HEK293 (cell line): ENCODE results near the gene DCAF15.

Experiments
- BCL6B ChIP-seq: fragments of 450-650 bp; formaldehyde crosslinking; IDR thresholded peaks from 2 replicates; pipeline ENCODE4 v1.5.1; 2017; ENCODE audit warnings: missing biosample characterization, missing genetic modification characterization
- GLI4 ChIP-seq: fragments of 450-650 bp; formaldehyde crosslinking; IDR thresholded peaks from 2 replicates; pipeline ENCODE4 v1.5.1; 2016; ENCODE audit warnings: missing biosample characterization, missing genetic modification characterization
- KLF17 ChIP-seq: fragments of 450-650 bp; formaldehyde crosslinking; IDR thresholded peaks from 2 replicates; pipeline ENCODE4 v1.5.1; 2016; ENCODE audit warnings: missing biosample characterization, missing genetic modification characterization
- PRDM1 ChIP-seq: fragments of 450-650 bp; formaldehyde crosslinking; IDR thresholded peaks from 2 replicates; pipeline ENCODE4; 2016; ENCODE audit warnings: missing biosample characterization, missing genetic modification characterization
- PRDM4 ChIP-seq: fragments of 450-650 bp; formaldehyde crosslinking; IDR thresholded peaks from 2 replicates; pipeline ENCODE4 v1.5.1; 2017; ENCODE audit warnings: missing biosample characterization, missing genetic modification characterization
- SCRT2 ChIP-seq: fragments of 450-650 bp; formaldehyde crosslinking; IDR thresholded peaks from 2 replicates; pipeline ENCODE4 v1.5.1; 2016; ENCODE audit warnings: missing biosample characterization, missing genetic modification characterization
- TSHZ1 ChIP-seq: fragments of 450-650 bp; formaldehyde crosslinking; IDR thresholded peaks from 2 replicates; pipeline ENCODE4 v1.5.1; 2016; ENCODE audit warnings: missing biosample characterization, missing genetic modification characterization, borderline replicate concordance
- YY2 ChIP-seq: fragments of 450-650 bp; formaldehyde crosslinking; IDR thresholded peaks from 2 replicates; pipeline ENCODE4 v1.5.1; 2016; ENCODE audit warnings: missing biosample characterization, missing genetic modification characterization
- ZBTB17 ChIP-seq: fragments of 450-650 bp; formaldehyde crosslinking; IDR thresholded peaks from 2 replicates; pipeline ENCODE4 v1.5.1; 2016; ENCODE audit warnings: missing biosample characterization, missing genetic modification characterization
- ZFHX2 ChIP-seq: fragments of 450-650 bp; formaldehyde crosslinking; conservative IDR thresholded peaks from 2 replicates; pipeline ENCODE4 v1.5.1; 2016; ENCODE audit warnings: missing biosample characterization, missing genetic modification characterization
- ZNF157 ChIP-seq: fragments of 450-650 bp; formaldehyde crosslinking; IDR thresholded peaks from 2 replicates; pipeline ENCODE4 v1.5.1; 2016; ENCODE audit warnings: missing biosample characterization, missing genetic modification characterization
- ZNF184 ChIP-seq: fragments of 450-650 bp; IDR thresholded peaks from 2 replicates; pipeline ENCODE4 v1.5.1; 2018; ENCODE audit warnings: missing biosample characterization, mild to moderate bottlenecking, missing genetic modification characterization
- ZNF19 ChIP-seq: fragments of 450-650 bp; formaldehyde crosslinking; IDR thresholded peaks from 2 replicates; pipeline ENCODE4; 2016; ENCODE audit warnings: missing biosample characterization, missing genetic modification characterization, low read depth
- ZNF266 ChIP-seq: fragments of 450-650 bp; formaldehyde crosslinking; IDR thresholded peaks from 2 replicates; pipeline ENCODE4 v1.5.1; 2016; ENCODE audit warnings: missing biosample characterization, missing genetic modification characterization, low read depth
- ZNF292 ChIP-seq: fragments of 450-650 bp; formaldehyde crosslinking; IDR thresholded peaks from 2 replicates; pipeline ENCODE4 v1.5.1; 2016; ENCODE audit warnings: low read depth, missing biosample characterization, missing genetic modification characterization, borderline replicate concordance
- ZNF324 ChIP-seq: fragments of 450-650 bp; formaldehyde crosslinking; IDR thresholded peaks from 2 replicates; pipeline ENCODE4 v1.5.1; 2016; ENCODE audit warnings: missing biosample characterization, missing genetic modification characterization
- ZNF404 ChIP-seq: fragments of 450-650 bp; formaldehyde crosslinking; IDR thresholded peaks from 2 replicates; pipeline ENCODE4 v1.5.1; 2017; ENCODE audit warnings: missing biosample characterization, missing genetic modification characterization
- ZNF423 ChIP-seq: fragments of 450-650 bp; formaldehyde crosslinking; IDR thresholded peaks from 2 replicates; pipeline ENCODE4 v1.5.1; 2016; ENCODE audit warnings: missing biosample characterization, missing genetic modification characterization
- ZNF473 ChIP-seq: fragments of 450-650 bp; formaldehyde crosslinking; IDR thresholded peaks from 2 replicates; pipeline ENCODE4 v1.5.1; 2017; ENCODE audit warnings: missing biosample characterization, missing genetic modification characterization
- ZNF514 ChIP-seq: fragments of 450-650 bp; formaldehyde crosslinking; IDR thresholded peaks from 2 replicates; pipeline ENCODE4 v1.5.1; 2016; ENCODE audit warnings: missing biosample characterization, missing genetic modification characterization
- ZNF558 ChIP-seq: fragments of 450-650 bp; formaldehyde crosslinking; IDR thresholded peaks from 2 replicates; pipeline ENCODE4 v1.5.1; 2016; ENCODE audit warnings: missing biosample characterization, missing genetic modification characterization
- ZNF561 ChIP-seq: fragments of 450-650 bp; IDR thresholded peaks from 2 replicates; pipeline ENCODE4 v1.5.1; 2018; ENCODE audit warnings: missing biosample characterization, missing genetic modification characterization, borderline replicate concordance
- ZNF596 ChIP-seq: fragments of 450-650 bp; IDR thresholded peaks from 2 replicates; pipeline ENCODE4 v1.5.0; 2018; ENCODE audit warnings: missing biosample characterization, mild to moderate bottlenecking, missing genetic modification characterization, moderate library complexity
- ZNF76 ChIP-seq: fragments of 450-650 bp; formaldehyde crosslinking; IDR thresholded peaks from 2 replicates; pipeline ENCODE4; 2016; ENCODE audit warnings: low read depth, missing biosample characterization, missing genetic modification characterization, borderline replicate concordance
- ZXDB ChIP-seq: fragments of 450-650 bp; formaldehyde crosslinking; IDR thresholded peaks from 2 replicates; pipeline ENCODE4 v1.5.1; 2016; ENCODE audit warnings: missing biosample characterization, missing genetic modification characterization
- TF ChIP-seq, protein P1 (sequence below): fragments of 450-650 bp; formaldehyde crosslinking; conservative IDR thresholded peaks from 2 replicates; pipeline ENCODE4 v1.5.1; 2016; ENCODE audit warnings: low read depth, missing biosample characterization, missing genetic modification characterization
- TF ChIP-seq, protein P2 (sequence below): sonication (generic); formaldehyde crosslinking; IDR thresholded peaks from 2 replicates; pipeline ENCODE4 v1.8.1; 2022; ENCODE audit warnings: mild to moderate bottlenecking, moderate library complexity, missing genetic modification reagents

Gene DCAF15

DNA sequence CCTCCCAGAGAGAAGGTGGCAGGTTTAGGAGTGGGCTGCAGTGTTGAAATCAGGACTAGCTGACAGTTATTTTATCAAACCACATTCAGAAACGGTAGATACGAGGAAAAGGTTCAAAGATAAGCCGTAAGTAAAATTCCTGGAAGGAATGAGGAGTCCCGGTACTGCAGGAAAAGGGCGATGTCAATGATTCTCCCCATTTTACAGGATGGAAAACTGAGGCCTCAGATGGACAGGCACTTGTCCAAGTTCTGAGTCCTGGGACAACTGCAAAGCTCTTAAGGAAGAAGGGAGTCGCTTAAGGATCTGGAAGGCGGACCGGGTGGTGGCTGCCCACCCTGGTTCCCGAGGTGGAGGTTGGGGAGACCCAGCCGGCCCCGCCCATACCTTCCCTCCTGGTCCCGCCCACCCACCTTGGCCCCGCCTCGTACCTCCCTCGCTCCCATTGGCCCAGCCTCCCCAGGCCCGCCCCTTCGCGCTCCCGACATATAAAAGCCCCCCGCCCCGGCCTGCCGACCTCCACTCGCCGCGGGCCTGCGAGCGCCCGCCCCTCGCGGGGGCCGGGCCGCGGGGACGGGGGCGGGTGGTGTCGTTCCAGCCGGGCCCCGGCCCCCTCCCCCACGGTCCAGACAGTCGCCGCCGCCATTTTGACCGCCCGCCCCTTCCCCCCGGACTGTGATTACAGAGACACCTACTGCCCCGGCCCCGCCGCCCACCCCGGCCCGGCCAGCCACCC is 53.2 kb downstream of the DCAF15 start (continued):
- TF ChIP-seq PRDM4 (tag by site-specific recombination) (no peak), ZBTB17 (tag by site-specific recombination) (no peak), ZFHX2 (no peak), SCRT2 (tag by site-specific recombination) (no peak), YY2 (no peak), ZNF596 (tag by site-specific recombination) (no peak), ZNF76 (no peak), ZNF404 (tag by site-specific recombination) (no peak), ZNF558 (no peak), ZNF266 (no peak), ZNF514 (tag by site-specific recombination) (no peak), ZNF561 (tag by site-specific recombination) (no peak), ZNF184 (tag by site-specific recombination) (0 out of 2 replicates have a peak, but pooled peaks have one; percentile 15), GLI4 (no peak), TSHZ1 (tag by site-specific recombination) (no peak), ZNF19 (tag by site-specific recombination) (no peak), PRDM1 (no peak), ZNF324 (peak; percentile 72; the same call in 1 of the 2 replicates), ZNF292 (tag by site-specific recombination) (no peak), ZXDB (peak; percentile 55), BCL6B (tag by site-specific recombination) (no peak), KLF17 (tag by site-specific recombination) (peak; percentile 72), ZNF157 (tag by site-specific recombination) (no peak), ZNF423 (tag by site-specific recombination) (no peak), ZNF473 (tag by site-specific recombination) (no peak)
- TF ChIP-seq, protein P1, sequence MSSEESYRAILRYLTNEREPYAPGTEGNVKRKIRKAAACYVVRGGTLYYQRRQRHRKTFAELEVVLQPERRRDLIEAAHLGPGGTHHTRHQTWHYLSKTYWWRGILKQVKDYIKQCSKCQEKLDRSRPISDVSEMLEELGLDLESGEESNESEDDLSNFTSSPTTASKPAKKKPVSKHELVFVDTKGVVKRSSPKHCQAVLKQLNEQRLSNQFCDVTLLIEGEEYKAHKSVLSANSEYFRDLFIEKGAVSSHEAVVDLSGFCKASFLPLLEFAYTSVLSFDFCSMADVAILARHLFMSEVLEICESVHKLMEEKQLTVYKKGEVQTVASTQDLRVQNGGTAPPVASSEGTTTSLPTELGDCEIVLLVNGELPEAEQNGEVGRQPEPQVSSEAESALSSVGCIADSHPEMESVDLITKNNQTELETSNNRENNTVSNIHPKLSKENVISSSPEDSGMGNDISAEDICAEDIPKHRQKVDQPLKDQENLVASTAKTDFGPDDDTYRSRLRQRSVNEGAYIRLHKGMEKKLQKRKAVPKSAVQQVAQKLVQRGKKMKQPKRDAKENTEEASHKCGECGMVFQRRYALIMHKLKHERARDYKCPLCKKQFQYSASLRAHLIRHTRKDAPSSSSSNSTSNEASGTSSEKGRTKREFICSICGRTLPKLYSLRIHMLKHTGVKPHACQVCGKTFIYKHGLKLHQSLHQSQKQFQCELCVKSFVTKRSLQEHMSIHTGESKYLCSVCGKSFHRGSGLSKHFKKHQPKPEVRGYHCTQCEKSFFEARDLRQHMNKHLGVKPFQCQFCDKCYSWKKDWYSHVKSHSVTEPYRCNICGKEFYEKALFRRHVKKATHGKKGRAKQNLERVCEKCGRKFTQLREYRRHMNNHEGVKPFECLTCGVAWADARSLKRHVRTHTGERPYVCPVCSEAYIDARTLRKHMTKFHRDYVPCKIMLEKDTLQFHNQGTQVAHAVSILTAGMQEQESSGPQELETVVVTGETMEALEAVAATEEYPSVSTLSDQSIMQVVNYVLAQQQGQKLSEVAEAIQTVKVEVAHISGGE (tag by site-specific recombination), result no peak; the same call in 1 of the 2 replicates
- TF ChIP-seq, protein P2, sequence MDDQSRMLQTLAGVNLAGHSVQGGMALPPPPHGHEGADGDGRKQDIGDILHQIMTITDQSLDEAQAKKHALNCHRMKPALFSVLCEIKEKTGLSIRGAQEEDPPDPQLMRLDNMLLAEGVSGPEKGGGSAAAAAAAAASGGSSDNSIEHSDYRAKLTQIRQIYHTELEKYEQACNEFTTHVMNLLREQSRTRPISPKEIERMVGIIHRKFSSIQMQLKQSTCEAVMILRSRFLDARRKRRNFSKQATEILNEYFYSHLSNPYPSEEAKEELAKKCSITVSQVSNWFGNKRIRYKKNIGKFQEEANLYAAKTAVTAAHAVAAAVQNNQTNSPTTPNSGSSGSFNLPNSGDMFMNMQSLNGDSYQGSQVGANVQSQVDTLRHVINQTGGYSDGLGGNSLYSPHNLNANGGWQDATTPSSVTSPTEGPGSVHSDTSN (CRISPR knock-in tag), result no peak
